Tibial nerve (tissue), 4 donors: ENCODE data around the gene AK8. TPM values are rescaled to one million over a fixed set of nuclear protein-coding genes. Genes with fewer than 3 reads are reported as not detected.
"Not testable (repeated sequence)": the region's sequence is repeated elsewhere in the genome, so short reads cannot be mapped to it uniquely, and the experiment has no call there.

Source experiments
- DNase-seq, 2 donors: peaks; one replicate each; pipeline ENCODE4 v3.0.0-alpha.2; 2019; ENCODE audit warnings: low spot score in 2 of 2
- H3K27ac ChIP-seq, 4 donors: fragments of 200-600 bp; sonication (generic) in 3 of 4; one replicate each; pipeline ENCODE4 v1.5.1; 2017 to 2019; ENCODE audit warnings: mild to moderate bottlenecking in 1 of 4
- H3K27me3 ChIP-seq, 2 donors: fragments of 200-600 bp; sonication (generic) in 1 of 2; one replicate each; pipeline versions ENCODE4 v1.5.1 to v1.6.0; 2017 to 2019
- H3K36me3 ChIP-seq, 3 donors: fragments of 200-600 bp; sonication (generic); one replicate each; pipeline ENCODE4 v1.5.1; 2018 to 2019
- H3K4me1 ChIP-seq, 4 donors: fragments of 200-600 bp; sonication (generic) in 3 of 4; one replicate each; pipeline ENCODE4 v1.5.1; 2017 to 2019
- H3K4me3 ChIP-seq, 4 donors: fragments of 200-600 bp; sonication (generic) in 3 of 4; one replicate each; pipeline ENCODE4 v1.5.1; 2017 to 2019; ENCODE audit warnings: mild to moderate bottlenecking in 1 of 4, moderate library complexity in 1 of 4
- H3K9me3 ChIP-seq, 4 donors: fragments of 200-600 bp; sonication (generic) in 3 of 4; one replicate each; pipeline ENCODE4 v1.5.1; 2017 to 2019
- EP300 ChIP-seq, 2 donors: sonication (generic); formaldehyde crosslinking; IDR thresholded peaks; one replicate each; pipeline ENCODE4 v1.6.1; 2017; ENCODE audit warnings: antibody characterized with exemption in 2 of 2, mild to moderate bottlenecking in 1 of 2
- POLR2A ChIP-seq, 2 donors: fragments of 450-650 bp; IDR thresholded peaks; one replicate each; pipeline ENCODE4 v1.6.1; 2017; ENCODE audit warnings: antibody characterized with exemption in 2 of 2, mild to moderate bottlenecking in 2 of 2, moderate library complexity in 2 of 2
- WGBS, 2 donors: methylation state at CpG; one replicate each; pipeline ENCODE4 v1.1.5; 2018; 5-methylcytosine and 5-hydroxymethylcytosine counted together
- total RNA-seq, 4 donors: library from RNA; depleted of rRNA; stranded (reverse); fragments of >200 nt; gene quantifications; one replicate each; pipeline ENCODE4 v1.1.0, GENCODE V29; 2016
- TF ChIP-seq, protein P1 (sequence below), 5 experiments: fragments of 200-600 bp in 3 of 5; fragments of 450-650 bp in 2 of 5; sonication (generic) in 3 of 5; IDR thresholded peaks; one replicate each; pipeline ENCODE4 v1.5.1; 2016 to 2019; ENCODE audit warnings: antibody characterized with exemption in 5 of 5, mild to moderate bottlenecking in 3 of 5, moderate library complexity in 2 of 5

AK8 gene
- total RNA-seq, 4 donors from 2014 or later, result 0.30 to 4.3 (median 1.7) TPM

DNA sequence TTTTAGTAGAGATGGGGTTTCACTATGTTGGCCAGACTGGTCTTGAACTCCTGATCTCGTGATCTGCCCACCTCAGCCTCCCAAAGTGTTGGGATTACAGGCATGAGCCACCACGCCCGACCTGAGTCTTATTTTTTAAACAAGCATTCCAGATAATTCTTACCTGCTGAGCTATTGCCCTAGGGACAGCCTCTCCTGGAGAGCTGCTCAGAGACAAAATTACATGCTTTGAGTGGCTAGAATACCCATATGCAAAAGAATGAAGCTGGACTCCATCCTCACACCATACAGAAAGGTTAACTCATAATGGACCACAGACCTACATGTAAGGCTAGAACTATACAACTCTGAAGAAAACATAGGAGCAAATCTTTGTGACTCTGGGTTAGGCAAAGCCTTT is 166.2 kb downstream of the AK8 start:
- 86 to 96% methylated on average over 3 of the region's 3 CpGs for WGBS, 2 donors

DNA sequence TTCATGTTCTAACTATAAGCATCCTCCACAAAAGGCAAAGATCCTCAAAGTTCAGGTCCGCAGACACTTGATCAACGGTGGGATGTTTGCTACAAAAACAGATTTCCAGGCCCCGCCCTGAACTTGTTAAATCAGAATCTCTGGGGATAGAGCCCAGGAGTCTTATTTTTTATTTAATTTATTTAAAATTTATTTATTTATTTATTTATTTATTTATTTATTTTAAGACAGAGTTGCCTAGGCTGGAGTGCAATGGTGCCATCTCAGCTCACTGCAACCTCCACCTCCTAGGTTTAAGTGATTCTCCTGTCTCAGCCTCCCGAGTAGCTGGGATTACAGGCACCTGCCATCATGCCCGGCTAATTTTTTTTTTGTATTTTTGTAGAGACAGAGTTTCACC is 166.9 kb downstream of the AK8 start:
- WGBS, 2 donors, result 89 to 94% methylated on average over 5 of the region's 5 CpGs

More for the DNA sequence above, 166.2 kb downstream of the AK8 start:
- no peaks in the 10 kb centered on the region for H3K9me3 ChIP-seq
- H3K4me3 ChIP-seq, result no peak overlapping the region
- TF ChIP-seq, protein P1, sequence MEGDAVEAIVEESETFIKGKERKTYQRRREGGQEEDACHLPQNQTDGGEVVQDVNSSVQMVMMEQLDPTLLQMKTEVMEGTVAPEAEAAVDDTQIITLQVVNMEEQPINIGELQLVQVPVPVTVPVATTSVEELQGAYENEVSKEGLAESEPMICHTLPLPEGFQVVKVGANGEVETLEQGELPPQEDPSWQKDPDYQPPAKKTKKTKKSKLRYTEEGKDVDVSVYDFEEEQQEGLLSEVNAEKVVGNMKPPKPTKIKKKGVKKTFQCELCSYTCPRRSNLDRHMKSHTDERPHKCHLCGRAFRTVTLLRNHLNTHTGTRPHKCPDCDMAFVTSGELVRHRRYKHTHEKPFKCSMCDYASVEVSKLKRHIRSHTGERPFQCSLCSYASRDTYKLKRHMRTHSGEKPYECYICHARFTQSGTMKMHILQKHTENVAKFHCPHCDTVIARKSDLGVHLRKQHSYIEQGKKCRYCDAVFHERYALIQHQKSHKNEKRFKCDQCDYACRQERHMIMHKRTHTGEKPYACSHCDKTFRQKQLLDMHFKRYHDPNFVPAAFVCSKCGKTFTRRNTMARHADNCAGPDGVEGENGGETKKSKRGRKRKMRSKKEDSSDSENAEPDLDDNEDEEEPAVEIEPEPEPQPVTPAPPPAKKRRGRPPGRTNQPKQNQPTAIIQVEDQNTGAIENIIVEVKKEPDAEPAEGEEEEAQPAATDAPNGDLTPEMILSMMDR (IDR thresholded peaks at IDR 0.05), result no peak
- TF ChIP-seq EP300 (IDR thresholded peaks at IDR 0.05), result no peak
- TF ChIP-seq POLR2A (IDR thresholded peaks at IDR 0.05), result no peak
- H3K27ac ChIP-seq, result no peak overlapping the region
- peaks cover 0 to 1% of the 10 kb centered on the region in 2 donors for H3K27me3 ChIP-seq
- DNase-seq, result no peak
- H3K36me3 ChIP-seq, result no peaks in the 10 kb centered on the region
- no peaks in the 10 kb centered on the region for H3K4me1 ChIP-seq

DNA sequence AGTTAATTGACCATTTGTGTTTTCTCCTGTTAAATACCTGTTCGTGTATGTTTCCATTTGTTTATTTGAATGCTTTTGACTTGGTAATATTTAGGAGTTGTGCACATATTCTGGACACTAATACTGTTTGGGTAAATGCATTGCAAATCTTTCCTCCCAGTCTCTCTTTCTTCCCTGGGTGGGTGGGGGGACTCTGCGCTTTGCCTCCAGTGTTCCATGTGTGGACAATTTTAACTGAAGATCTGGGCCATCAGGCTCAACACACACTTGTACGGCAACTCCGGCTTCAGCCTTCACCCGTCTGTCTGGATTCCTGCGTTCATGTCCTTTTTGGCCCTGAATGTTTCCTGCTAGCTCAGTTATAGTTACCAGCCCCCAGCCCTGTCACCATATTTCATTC is 167.8 kb downstream of the AK8 start:
- 85 to 92% methylated on average over 6 of the region's 6 CpGs for WGBS, 2 donors
- TF ChIP-seq POLR2A (IDR thresholded peaks at IDR 0.05), result no peak
- TF ChIP-seq EP300 (IDR thresholded peaks at IDR 0.05), result no peak
- TF ChIP-seq, protein P1 (IDR thresholded peaks at IDR 0.05), result no peak

More for the DNA sequence above, 166.9 kb downstream of the AK8 start:
- H3K27ac ChIP-seq, H3K36me3 ChIP-seq, H3K4me1 ChIP-seq, H3K4me3 ChIP-seq, DNase-seq, H3K27me3 ChIP-seq, H3K9me3 ChIP-seq: not testable (repeated sequence)

DNA sequence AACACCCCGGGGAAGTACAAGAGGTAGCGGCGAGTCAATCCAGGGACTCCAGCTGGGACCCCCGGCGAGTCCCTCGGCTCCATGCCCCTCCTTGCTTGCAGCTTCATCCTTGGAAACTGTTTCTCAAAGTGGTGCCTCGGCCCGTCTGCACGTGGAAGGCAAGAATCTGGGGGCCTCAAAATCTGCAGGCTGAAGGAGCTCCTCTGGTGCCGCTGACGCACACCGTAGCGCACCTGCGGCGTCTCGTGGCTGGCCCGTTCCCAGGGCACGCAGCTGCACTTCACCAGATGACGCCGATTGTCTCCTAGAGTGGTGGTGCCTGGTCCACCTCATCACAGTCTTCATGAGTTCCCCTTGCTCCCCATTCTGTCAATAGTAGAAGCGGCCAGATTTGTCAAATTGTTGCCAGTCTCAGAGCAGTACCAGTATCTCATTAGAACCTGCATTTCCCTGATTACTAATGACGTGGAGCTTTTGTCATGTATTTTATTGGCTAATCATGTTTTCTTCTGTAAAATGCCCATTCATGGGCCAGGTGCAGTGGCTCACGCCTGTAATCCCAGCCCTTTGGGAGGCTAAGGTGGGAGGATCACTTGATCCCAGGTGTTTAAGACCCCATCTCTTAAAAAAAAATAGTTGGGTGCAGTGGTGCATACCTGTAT is 169.2 kb downstream of the AK8 start:
- no peak for DNase-seq
- TF ChIP-seq EP300 (IDR thresholded peaks at IDR 0.05) (no peak), POLR2A (IDR thresholded peaks at IDR 0.05) (no peak)
- TF ChIP-seq, protein P1 (IDR thresholded peaks at IDR 0.05), result no peak
- H3K9me3 ChIP-seq, result no peaks in the 10 kb centered on the region

More for the DNA sequence above, 167.8 kb downstream of the AK8 start:
- DNase-seq, result no peak
- Histone ChIP-seq H3K4me3 (no peak overlapping the region), H3K9me3 (no peaks in the 10 kb centered on the region), H3K36me3 (no peaks in the 10 kb centered on the region), H3K27me3 (no peaks in the 10 kb centered on the region), H3K27ac (no peak overlapping the region), H3K4me1 (no peaks in the 10 kb centered on the region)

DNA sequence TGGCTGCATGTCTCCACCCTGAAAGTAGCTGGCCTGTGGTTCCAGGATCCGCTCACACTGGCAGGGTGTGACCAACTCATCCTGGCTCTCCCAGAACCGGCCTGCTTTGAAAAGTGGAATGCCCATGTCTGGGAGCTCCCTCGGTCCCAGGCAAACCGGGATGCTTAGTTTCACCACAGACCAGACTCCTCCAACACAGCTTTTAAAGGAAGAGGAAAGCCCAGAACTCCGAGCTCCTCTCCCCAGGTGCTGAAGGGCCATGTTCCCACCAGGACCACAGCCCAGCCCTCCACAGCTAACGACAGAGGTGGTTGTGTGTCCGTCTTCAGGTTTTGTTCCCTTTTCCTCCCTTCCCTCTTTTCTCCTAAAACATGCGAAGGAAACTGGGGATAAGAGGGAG is 169.8 kb downstream of the AK8 start:
- 78 to 88% methylated on average over 8 of the region's 8 CpGs for WGBS, 2 donors
- TF ChIP-seq, protein P1 (IDR thresholded peaks at IDR 0.05), result no peak
- TF ChIP-seq POLR2A (IDR thresholded peaks at IDR 0.05) (no peak), EP300 (IDR thresholded peaks at IDR 0.05) (no peak)

More for the DNA sequence above, 169.2 kb downstream of the AK8 start:
- H3K27me3 ChIP-seq, result no peaks in the 10 kb centered on the region
- H3K36me3 ChIP-seq, result no peaks in the 10 kb centered on the region
- no peaks in the 10 kb centered on the region for H3K4me1 ChIP-seq
- WGBS, 2 donors, result 88 to 90% methylated on average over 17 to 23 of the region's 23 CpGs
- no peak overlapping the region for H3K27ac ChIP-seq
- no peak overlapping the region for H3K4me3 ChIP-seq

More for the DNA sequence above, 169.8 kb downstream of the AK8 start:
- Histone ChIP-seq H3K36me3 (no peaks in the 10 kb centered on the region), H3K27me3 (peaks cover 0 to 5% of the 10 kb centered on the region in 2 donors), H3K4me3 (no peak overlapping the region), H3K27ac (no peak overlapping the region), H3K4me1 (no peaks in the 10 kb centered on the region), H3K9me3 (no peaks in the 10 kb centered on the region)
- no peak for DNase-seq
